ENCODE data around the gene IFNB1. TPM values are rescaled to one million over a fixed set of nuclear protein-coding genes. Genes with fewer than 3 reads are reported as not detected.

The IFNB1 gene
- not detected for total RNA-seq

DNA sequence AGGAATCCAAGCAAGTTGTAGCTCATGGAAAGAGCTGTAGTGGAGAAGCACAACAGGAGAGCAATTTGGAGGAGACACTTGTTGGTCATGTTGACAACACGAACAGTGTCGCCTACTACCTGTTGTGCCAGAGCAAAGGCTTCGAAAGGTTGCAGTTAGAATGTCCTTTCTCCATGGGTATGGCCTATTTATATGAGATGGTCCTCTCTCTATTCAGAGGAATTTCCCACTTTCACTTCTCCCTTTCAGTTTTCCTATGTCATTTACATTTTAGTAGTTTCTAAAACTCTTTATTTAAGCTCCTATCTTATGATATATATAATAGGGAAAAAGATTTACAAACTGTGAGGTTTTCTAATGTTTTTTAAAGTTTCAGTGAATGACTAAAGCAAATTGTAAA, at the start of gene IFNB1:
Gene IFNB1 (minus strand): TSS at position 162 of the 400 bp plus-strand sequence. CDS start 73 bp downstream, at position 89.
- intact Hi-C loops (cut with DNase I), result no loop called here

GRCh38 chr9:21121595-21122251, 44.0 kb upstream of the IFNB1 start:
- intact Hi-C loops (cut with DNase I), result no loop called here
- no peaks in the 10 kb centered on the region for H3K36me3 ChIP-seq
- H3K9me3 ChIP-seq, result no peaks in the 10 kb centered on the region
- H3K27ac ChIP-seq, result no peak overlapping the region
- peaks cover 0 to 5% (median 0%) of the 10 kb centered on the region in 4 donors for H3K27me3 ChIP-seq
- no peak overlapping the region for H3K4me3 ChIP-seq
- 74 to 81% methylated on average over 3 to 4 of the region's 4 CpGs for WGBS, 2 donors
- no peak for DNase-seq
- no peaks in the 10 kb centered on the region for H3K4me1 ChIP-seq
- TF ChIP-seq POLR2A (IDR thresholded peaks at IDR 0.05) (no peak), CTCF (IDR thresholded peaks at IDR 0.05) (no peak)

More for the DNA sequence above, at the start of gene IFNB1:
- Histone ChIP-seq H3K36me3 (no peaks in the 10 kb centered on the region), H3K4me1 (no peaks in the 10 kb centered on the region), H3K27ac (no peak within 1 kb of the TSS), H3K9me3 (no peaks in the 10 kb centered on the region), H3K27me3 (no peaks in the 10 kb centered on the region), H3K4me3 (no peak within 1 kb of the TSS)
- TF ChIP-seq CTCF (IDR thresholded peaks at IDR 0.05), result no peak
- no peak for TF ChIP-seq POLR2A (IDR thresholded peaks at IDR 0.05)
- 82 to 93% methylated on average over 3 of the region's 3 CpGs for WGBS, 2 donors
- no peak for DNase-seq

DNA sequence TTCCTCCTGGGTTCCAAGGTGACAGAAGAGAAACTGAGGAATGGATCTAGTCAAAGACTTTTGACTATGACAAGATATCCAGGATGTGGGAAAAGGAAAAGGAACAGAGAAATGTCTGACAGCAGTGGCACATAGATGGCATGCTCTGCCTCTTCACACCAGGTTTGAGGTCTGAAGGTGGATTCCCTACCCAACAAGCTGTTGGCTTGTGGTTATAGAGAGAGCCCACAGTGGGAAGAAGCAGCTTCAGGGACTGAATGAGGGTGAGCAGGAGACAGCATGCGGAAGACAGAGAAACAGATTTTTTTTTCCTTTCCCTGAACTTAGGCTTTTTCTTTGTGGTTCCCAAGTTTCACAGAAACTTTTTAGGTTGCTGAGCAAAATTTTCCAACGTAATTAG, 43.3 kb upstream of the IFNB1 start:
- H3K4me3 ChIP-seq, result no peak overlapping the region
- TF ChIP-seq CTCF (IDR thresholded peaks at IDR 0.05) (no peak), POLR2A (IDR thresholded peaks at IDR 0.05) (no peak)
- H3K4me1 ChIP-seq, result no peaks in the 10 kb centered on the region
- no peaks in the 10 kb centered on the region for H3K9me3 ChIP-seq
- no peak for DNase-seq
- 78 to 97% methylated on average over 2 of the region's 2 CpGs for WGBS, 2 donors
- H3K27me3 ChIP-seq, result peaks cover 0 to 4% (median 0%) of the 10 kb centered on the region in 4 donors
- intact Hi-C loops (cut with DNase I), result no loop called here
- no peak overlapping the region for H3K27ac ChIP-seq
- H3K36me3 ChIP-seq, result no peaks in the 10 kb centered on the region

GRCh38 chr9:21119093-21119770, 41.5 kb upstream of the IFNB1 start:
- WGBS, 2 donors, result 66 to 67% methylated on average over 7 of the region's 7 CpGs
- no peak overlapping the region for H3K27ac ChIP-seq
- H3K9me3 ChIP-seq, result no peaks in the 10 kb centered on the region
- H3K27me3 ChIP-seq, result no peaks in the 10 kb centered on the region
- H3K4me3 ChIP-seq, result no peak overlapping the region
- intact Hi-C loops (cut with DNase I), result loop anchor here (10.0 kb wide), 1 partner anchor 244 kb away; no protein-coding TSS in a partner anchor
- H3K36me3 ChIP-seq, result no peaks in the 10 kb centered on the region
- DNase-seq, result no peak
- TF ChIP-seq POLR2A (IDR thresholded peaks at IDR 0.05), result no peak
- no peak for TF ChIP-seq CTCF (IDR thresholded peaks at IDR 0.05)
- H3K4me1 ChIP-seq, result no peaks in the 10 kb centered on the region

DNA sequence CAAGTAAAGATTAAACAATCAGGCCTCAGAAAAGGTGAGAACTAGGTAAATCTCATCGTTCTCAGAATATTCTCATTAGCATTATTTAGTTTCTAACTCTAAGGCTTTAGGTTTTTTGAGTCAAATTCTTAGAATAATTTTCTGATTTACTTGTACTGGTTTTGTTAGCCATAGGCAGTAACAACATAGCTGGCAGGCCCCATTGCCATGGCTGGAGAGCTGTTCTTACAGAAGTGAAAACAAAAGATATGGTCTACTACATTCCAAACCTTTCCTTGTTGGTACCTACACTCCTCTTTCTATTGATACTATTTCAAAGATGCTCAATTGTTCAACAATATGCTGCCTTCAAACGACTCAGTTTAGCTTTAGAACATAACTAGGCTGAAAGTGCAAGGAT, 36.6 kb upstream of the IFNB1 start:
- Histone ChIP-seq H3K27ac (no peak overlapping the region), H3K27me3 (no peaks in the 10 kb centered on the region), H3K9me3 (no peaks in the 10 kb centered on the region), H3K4me3 (no peak overlapping the region), H3K4me1 (no peaks in the 10 kb centered on the region), H3K36me3 (no peaks in the 10 kb centered on the region)
- TF ChIP-seq CTCF (IDR thresholded peaks at IDR 0.05) (no peak), POLR2A (IDR thresholded peaks at IDR 0.05) (no peak)
- no peak for DNase-seq
- intact Hi-C loops (cut with DNase I), result loop anchor here (10.0 kb wide), 1 partner anchor 240 kb away; no protein-coding TSS in a partner anchor
- 49 to 72% methylated on average over 2 of the region's 2 CpGs for WGBS, 2 donors

All from esophagus squamous epithelium (tissue), 5 donors.